ENCODE measurements around the gene ESRRB. TPM values are rescaled to one million over a fixed set of nuclear protein-coding genes. Genes with fewer than 3 reads are reported as not detected.

Gene ESRRB
- total RNA-seq, 2 donors from 2014 or later, result 0.30 to 0.36 TPM

GRCh38 chr14:76541594-76542219 is 165.8 kb downstream of the ESRRB start:
- Mint-ChIP-seq H3K27me3 (ENCODE audit: low read depth) (peaks cover 13% of the 10 kb centered on the region), H3K27ac (no peak overlapping the region), H3K9me3 (no peaks in the 10 kb centered on the region), H3K36me3 (ENCODE audit: insufficient read depth in 2 of 2) (no peaks in the 10 kb centered on the region), H3K4me3 (no peak overlapping the region), H3K4me1 (ENCODE audit: low read depth) (no peaks in the 10 kb centered on the region)
- no peak for DNase-seq
- no peak for ATAC-seq (replicated peaks in 1 of 2)

DNA sequence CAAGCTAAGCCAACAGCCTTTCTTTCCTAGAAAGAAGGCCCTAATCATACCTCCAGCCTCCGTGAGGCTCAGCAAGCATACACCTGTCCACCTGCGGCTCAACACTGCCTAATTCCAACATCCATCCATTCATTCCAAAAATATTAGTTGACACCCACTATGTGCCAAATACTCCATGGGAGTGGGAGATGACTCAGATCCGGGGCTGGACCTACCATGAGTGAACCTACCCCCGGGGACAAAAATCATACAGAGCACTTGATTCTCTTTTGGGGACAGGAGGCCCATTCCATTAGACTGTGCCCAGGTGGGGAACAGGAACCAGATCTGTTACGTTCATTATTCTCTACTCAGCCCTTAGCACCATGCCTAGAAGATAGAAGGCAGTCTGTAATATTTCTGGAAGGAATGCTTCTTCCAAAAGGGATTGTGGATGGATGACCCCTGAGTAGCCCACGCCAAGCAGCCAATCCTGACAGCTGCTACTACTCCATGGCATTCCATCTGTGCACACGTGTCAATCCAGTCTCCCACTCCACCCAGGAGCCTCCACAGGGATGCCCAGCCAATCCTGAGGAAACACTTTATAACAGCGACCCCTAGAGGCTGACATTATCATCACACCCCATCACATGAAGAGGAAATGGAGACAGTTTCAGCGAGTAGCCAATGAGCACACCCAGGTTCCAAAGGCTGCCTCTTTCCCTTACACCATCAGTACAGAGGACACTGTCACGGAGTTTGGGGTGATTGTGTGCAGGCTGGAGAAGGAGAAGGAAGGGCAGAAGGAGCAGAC is 170.7 kb downstream of the ESRRB start:
- no peaks in the 10 kb centered on the region for H3K36me3 Mint-ChIP-seq (ENCODE audit: insufficient read depth in 2 of 2)
- ATAC-seq (replicated peaks in 1 of 2), result no peak
- DNase-seq, result peak; percentile 2 to 15
- H3K4me3 Mint-ChIP-seq, result no peak overlapping the region
- H3K4me1 Mint-ChIP-seq (ENCODE audit: low read depth), result no peaks in the 10 kb centered on the region
- H3K27me3 Mint-ChIP-seq (ENCODE audit: low read depth), result peaks cover 3% of the 10 kb centered on the region
- no peak overlapping the region for H3K27ac Mint-ChIP-seq
- H3K9me3 Mint-ChIP-seq, result no peaks in the 10 kb centered on the region

DNA sequence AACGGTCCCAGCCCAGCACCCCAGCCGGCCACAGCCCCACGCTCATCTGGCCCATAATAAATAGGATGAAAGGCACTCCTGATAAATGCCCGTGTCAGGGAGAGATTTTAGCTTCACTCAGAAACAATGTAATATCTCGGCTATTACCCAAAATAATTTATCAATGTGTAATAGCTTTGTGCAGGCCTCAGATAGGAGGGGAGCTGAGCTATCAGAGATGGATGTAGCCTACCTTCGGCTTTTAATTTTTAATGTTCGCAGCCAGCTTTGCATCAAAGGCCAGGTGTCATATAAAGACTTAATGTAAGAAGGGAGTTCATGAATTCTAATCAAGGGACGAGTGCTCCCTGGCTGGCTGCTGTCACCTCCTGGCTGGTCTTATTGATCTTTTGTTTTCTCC is 171.9 kb downstream of the ESRRB start:
- Mint-ChIP-seq H3K27me3 (ENCODE audit: low read depth) (peaks cover 8% of the 10 kb centered on the region), H3K9me3 (no peaks in the 10 kb centered on the region), H3K27ac (no peak overlapping the region), H3K4me3 (no peak overlapping the region), H3K36me3 (ENCODE audit: insufficient read depth in 2 of 2) (no peaks in the 10 kb centered on the region), H3K4me1 (ENCODE audit: low read depth) (no peaks in the 10 kb centered on the region)
- no peak for ATAC-seq (replicated peaks in 1 of 2)
- DNase-seq, result no peak

DNA sequence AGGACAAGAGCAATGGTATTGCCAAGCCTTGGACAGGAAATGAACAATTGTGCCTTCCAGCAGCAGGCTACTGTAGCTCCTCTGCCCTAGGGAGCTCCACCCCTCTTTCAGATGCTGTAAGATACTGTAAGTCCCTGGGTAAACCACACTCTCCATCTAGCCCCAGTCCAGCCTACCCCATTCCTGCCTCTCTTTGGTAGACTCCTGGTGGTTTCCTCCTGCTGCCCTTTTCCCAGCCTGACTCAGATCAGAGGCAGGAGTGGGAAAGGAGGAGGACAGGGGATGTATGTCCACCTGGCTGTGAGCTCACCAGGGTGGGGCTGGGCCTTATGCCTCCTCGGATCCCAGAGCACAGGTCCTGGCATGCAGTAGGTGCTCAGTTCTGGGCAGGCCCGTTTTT is 174.6 kb downstream of the ESRRB start:
- DNase-seq (no peak), ATAC-seq (replicated peaks in 1 of 2) (no peak)
- Mint-ChIP-seq H3K4me1 (ENCODE audit: low read depth) (no peaks in the 10 kb centered on the region), H3K9me3 (no peaks in the 10 kb centered on the region), H3K36me3 (ENCODE audit: insufficient read depth in 2 of 2) (no peaks in the 10 kb centered on the region), H3K27me3 (ENCODE audit: low read depth) (peaks cover 11% of the 10 kb centered on the region), H3K27ac (no peak overlapping the region), H3K4me3 (no peak overlapping the region)

- H3K4me3 Mint-ChIP-seq, result no peak overlapping the region
- DNase-seq (no peak), ATAC-seq (replicated peaks in 1 of 2) (no peak)
- H3K9me3 Mint-ChIP-seq, result no peaks in the 10 kb centered on the region
- H3K4me1 Mint-ChIP-seq (ENCODE audit: low read depth), result no peaks in the 10 kb centered on the region
- H3K27ac Mint-ChIP-seq, result no peak overlapping the region
- no peaks in the 10 kb centered on the region for H3K36me3 Mint-ChIP-seq (ENCODE audit: insufficient read depth in 2 of 2)
- peaks cover 11% of the 10 kb centered on the region for H3K27me3 Mint-ChIP-seq (ENCODE audit: low read depth)
These were observed 175.2 kb downstream of the ESRRB start for GRCh38 chr14:76551116-76551515.

Other genes with a start within 250 kb of the ESRRB start
- 10 to 100 TPM; 80.1 to 80.9 TPM for gene GPATCH2L, start 224.2 kb upstream of the ESRRB start, total RNA-seq

Data from activated T-cell treated with anti-CD3 and anti-CD28 coated beads, Interleukin-2, amount 50 U/mL, for 72 hours (primary cell).